Panc1 (cell line): ENCODE results near the gene GPLD1. TPM values are rescaled to one million over a fixed set of nuclear protein-coding genes. Genes with fewer than 3 reads are reported as not detected.

Source experiments
- ATAC-seq: fragments of 200-7000 bp; cut with Tn5 transposase; 2 replicates; pipeline ENCODE4 v1.9.1; 2020; ENCODE audit warnings: mild to moderate bottlenecking, moderate library complexity
- BruUV-seq: library from RNA; stranded (reverse); fragments of 400-500 nt; replicated peaks from 2 replicates; lab custom pipeline; 2021; lab: Mats Ljungman, UMichigan
- CTCF ChIA-PET: fragments of 300-600 bp; sonication (Branson Sonifier 250); formaldehyde crosslinking; loops from one replicate; lab custom pipeline; 2022; ENCODE audit warnings: antibody characterized with exemption; lab: Charles Lee
- POLR2A ChIA-PET: fragments of 300-600 bp; sonication (Branson Sonifier 250); formaldehyde crosslinking; loops from one replicate; lab custom pipeline; 2022; ENCODE audit warnings: antibody characterized with exemption; lab: Charles Lee
- DNase-seq: peaks from one replicate; pipeline ENCODE4 v3.0.0-alpha.2; 2010; ENCODE audit warnings: low read depth, low spot score
- H3K27ac ChIP-seq: 2 replicates; pipeline ENCODE4 v1.5.1; 2011; ENCODE audit warnings: mild to moderate bottlenecking, low read length, inconsistent platforms
- H3K27me3 ChIP-seq: fragments of 200-500 bp; sonication (Bioruptor generic); 2 replicates; pipeline ENCODE4 v1.6.0; 2014; ENCODE audit warnings: low read length, inconsistent platforms; ENCODE audit not compliant: control insufficient read depth, insufficient read depth
- H3K36me3 ChIP-seq: fragments of 200-500 bp; sonication (Bioruptor generic); 2 replicates; pipeline ENCODE4 v1.5.1; 2014; ENCODE audit warnings: inconsistent platforms, mild to moderate bottlenecking, low read length, moderate library complexity; ENCODE audit not compliant: control insufficient read depth, insufficient read depth
- H3K4me1 ChIP-seq: 2 replicates; pipeline ENCODE4 v1.5.1; 2011; ENCODE audit warnings: inconsistent platforms, mild to moderate bottlenecking, low read length, moderate library complexity; ENCODE audit not compliant: control insufficient read depth, insufficient read depth
- H3K4me3 ChIP-seq, 2 experiments: 2 replicates each; pipeline ENCODE4 v1.5.1; 2011 to 2012; ENCODE audit warnings: low read depth in 2 of 2, low read length in 2 of 2, mild to moderate bottlenecking in 2 of 2, inconsistent platforms in 1 of 2, moderate library complexity in 1 of 2
- H3K9me3 ChIP-seq: fragments of 200-500 bp; sonication (Bioruptor generic); 2 replicates; pipeline ENCODE4 v1.5.1; 2014; ENCODE audit warnings: low read depth, mild to moderate bottlenecking, inconsistent platforms, low read length, moderate library complexity; ENCODE audit not compliant: control insufficient read depth, insufficient read depth
- POLR2AphosphoS5 ChIP-seq: IDR thresholded peaks from 2 replicates; pipeline ENCODE4 v1.6.1; 2012; ENCODE audit warnings: mild to moderate bottlenecking, low read depth, low read length, moderate library complexity
- SIN3A ChIP-seq: IDR thresholded peaks from 2 replicates; pipeline ENCODE4 v1.6.1; 2012; ENCODE audit warnings: low read depth, mild to moderate bottlenecking, low read length, moderate library complexity, borderline replicate concordance; ENCODE audit not compliant: insufficient read depth
- TCF7L2 ChIP-seq: IDR thresholded peaks from 2 replicates; pipeline ENCODE4 v1.6.1; 2011; ENCODE audit warnings: mild to moderate bottlenecking, low read depth, low read length, inconsistent platforms
- in situ Hi-C: cut with HindIII; loops from 2 replicates; pipeline ENCODE4 v1.10.0; 2016; ENCODE audit warnings: low sequenced_read_pairs, low pct_unique_long_range_greater_than_20kb
- intact Hi-C: fragments of 100-400 bp; cut with micrococcal nuclease; formaldehyde crosslinking; loops from one replicate; pipeline ENCODE4 v1.10.0; 2022; ENCODE audit not compliant: unreplicated experiment
- total RNA-seq: library from RNA; stranded (reverse); gene quantifications from one replicate; pipeline ENCODE4 v1.2.1, GENCODE V29; 2021; ENCODE audit not compliant: unreplicated experiment
- TF ChIP-seq, protein P1 (sequence below), 2 experiments: IDR thresholded peaks; 2 replicates each; pipeline ENCODE4 v1.6.1; 2011 to 2012; ENCODE audit warnings: low read depth in 2 of 2, control low read depth in 1 of 2, low read length in 1 of 2, mild to moderate bottlenecking in 1 of 2, moderate library complexity in 1 of 2; ENCODE audit not compliant: insufficient read depth in 1 of 2
- TF ChIP-seq, protein P2 (sequence below): fragments of 450-650 bp; IDR thresholded peaks from 2 replicates; pipeline ENCODE4 v1.5.1; 2017; ENCODE audit warnings: mild to moderate bottlenecking

The GPLD1 gene
- total RNA-seq, 1 experiment from 2014 or later = 0.98 TPM

DNA sequence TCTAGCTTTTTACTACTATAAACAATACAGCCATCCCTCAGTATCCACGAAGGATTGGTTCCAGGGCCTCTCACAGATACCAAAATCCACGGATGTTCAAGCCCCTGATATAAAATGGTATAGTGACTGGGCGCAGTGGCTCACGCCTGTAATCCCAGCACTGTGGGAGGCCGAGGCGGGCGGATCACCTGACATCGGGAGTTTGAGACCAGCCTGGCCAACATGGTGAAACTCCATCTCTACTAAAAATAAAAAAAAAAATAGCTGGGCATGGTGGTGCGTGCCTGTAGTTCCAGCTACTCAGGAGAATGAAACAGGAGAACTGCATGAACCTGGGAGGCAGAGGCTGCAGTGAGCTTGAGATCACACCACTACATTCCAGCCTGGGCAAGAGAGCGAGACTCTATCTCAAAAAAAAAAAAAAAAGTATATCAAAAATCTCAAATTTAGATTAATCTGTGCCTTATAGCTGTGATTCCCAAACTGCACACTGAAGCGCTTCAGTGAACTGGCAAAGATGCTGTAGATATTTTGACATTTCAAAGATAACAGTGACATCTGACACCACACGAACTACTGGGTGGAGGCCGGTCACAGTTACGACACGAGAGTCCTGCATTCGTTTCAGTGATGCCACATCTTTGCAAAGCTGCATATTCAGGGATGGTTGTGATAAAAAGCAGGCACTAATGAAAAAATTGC is 48.3 kb downstream of the GPLD1 start:
- DNase-seq (no peak), ATAC-seq (no peak)
- POLR2A ChIA-PET = no interaction called here
- Histone ChIP-seq H3K27ac (no peak overlapping the region), H3K36me3 (no peaks in the 10 kb centered on the region), H3K9me3 (no peaks in the 10 kb centered on the region), H3K27me3 (no peaks in the 10 kb centered on the region), H3K4me1 (no peaks in the 10 kb centered on the region), H3K4me3 (no peak overlapping the region)
- in situ Hi-C loops = no loop called here
- no peak for TF ChIP-seq SIN3A
- no peak for TF ChIP-seq TCF7L2
- TF ChIP-seq POLR2AphosphoS5 = no peak
- TF ChIP-seq, protein P1, sequence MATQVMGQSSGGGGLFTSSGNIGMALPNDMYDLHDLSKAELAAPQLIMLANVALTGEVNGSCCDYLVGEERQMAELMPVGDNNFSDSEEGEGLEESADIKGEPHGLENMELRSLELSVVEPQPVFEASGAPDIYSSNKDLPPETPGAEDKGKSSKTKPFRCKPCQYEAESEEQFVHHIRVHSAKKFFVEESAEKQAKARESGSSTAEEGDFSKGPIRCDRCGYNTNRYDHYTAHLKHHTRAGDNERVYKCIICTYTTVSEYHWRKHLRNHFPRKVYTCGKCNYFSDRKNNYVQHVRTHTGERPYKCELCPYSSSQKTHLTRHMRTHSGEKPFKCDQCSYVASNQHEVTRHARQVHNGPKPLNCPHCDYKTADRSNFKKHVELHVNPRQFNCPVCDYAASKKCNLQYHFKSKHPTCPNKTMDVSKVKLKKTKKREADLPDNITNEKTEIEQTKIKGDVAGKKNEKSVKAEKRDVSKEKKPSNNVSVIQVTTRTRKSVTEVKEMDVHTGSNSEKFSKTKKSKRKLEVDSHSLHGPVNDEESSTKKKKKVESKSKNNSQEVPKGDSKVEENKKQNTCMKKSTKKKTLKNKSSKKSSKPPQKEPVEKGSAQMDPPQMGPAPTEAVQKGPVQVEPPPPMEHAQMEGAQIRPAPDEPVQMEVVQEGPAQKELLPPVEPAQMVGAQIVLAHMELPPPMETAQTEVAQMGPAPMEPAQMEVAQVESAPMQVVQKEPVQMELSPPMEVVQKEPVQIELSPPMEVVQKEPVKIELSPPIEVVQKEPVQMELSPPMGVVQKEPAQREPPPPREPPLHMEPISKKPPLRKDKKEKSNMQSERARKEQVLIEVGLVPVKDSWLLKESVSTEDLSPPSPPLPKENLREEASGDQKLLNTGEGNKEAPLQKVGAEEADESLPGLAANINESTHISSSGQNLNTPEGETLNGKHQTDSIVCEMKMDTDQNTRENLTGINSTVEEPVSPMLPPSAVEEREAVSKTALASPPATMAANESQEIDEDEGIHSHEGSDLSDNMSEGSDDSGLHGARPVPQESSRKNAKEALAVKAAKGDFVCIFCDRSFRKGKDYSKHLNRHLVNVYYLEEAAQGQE (IDR thresholded peaks at IDR 0.05; ENCODE audit: insufficient read depth in 1 of 2, low read depth in 2 of 2, low read length in 1 of 2) = no peak
- TF ChIP-seq, protein P2, sequence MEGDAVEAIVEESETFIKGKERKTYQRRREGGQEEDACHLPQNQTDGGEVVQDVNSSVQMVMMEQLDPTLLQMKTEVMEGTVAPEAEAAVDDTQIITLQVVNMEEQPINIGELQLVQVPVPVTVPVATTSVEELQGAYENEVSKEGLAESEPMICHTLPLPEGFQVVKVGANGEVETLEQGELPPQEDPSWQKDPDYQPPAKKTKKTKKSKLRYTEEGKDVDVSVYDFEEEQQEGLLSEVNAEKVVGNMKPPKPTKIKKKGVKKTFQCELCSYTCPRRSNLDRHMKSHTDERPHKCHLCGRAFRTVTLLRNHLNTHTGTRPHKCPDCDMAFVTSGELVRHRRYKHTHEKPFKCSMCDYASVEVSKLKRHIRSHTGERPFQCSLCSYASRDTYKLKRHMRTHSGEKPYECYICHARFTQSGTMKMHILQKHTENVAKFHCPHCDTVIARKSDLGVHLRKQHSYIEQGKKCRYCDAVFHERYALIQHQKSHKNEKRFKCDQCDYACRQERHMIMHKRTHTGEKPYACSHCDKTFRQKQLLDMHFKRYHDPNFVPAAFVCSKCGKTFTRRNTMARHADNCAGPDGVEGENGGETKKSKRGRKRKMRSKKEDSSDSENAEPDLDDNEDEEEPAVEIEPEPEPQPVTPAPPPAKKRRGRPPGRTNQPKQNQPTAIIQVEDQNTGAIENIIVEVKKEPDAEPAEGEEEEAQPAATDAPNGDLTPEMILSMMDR = no peak
- intact Hi-C loops = no loop called here
- no TSS peak for BruUV-seq
- CTCF ChIA-PET = no interaction called here

GRCh38 chr6:24439858-24440539 is 49.4 kb downstream of the GPLD1 start:
- ChIA-PET CTCF (no interaction called here), POLR2A (no interaction called here)
- H3K27ac ChIP-seq = no peak overlapping the region
- H3K27me3 ChIP-seq = no peaks in the 10 kb centered on the region
- H3K9me3 ChIP-seq = no peaks in the 10 kb centered on the region
- in situ Hi-C loops = no loop called here
- ATAC-seq (no peak), DNase-seq (no peak)
- H3K4me1 ChIP-seq = no peaks in the 10 kb centered on the region
- intact Hi-C loops = no loop called here
- H3K36me3 ChIP-seq = no peaks in the 10 kb centered on the region
- no TSS peak for BruUV-seq
- no peak overlapping the region for H3K4me3 ChIP-seq
- no peak for TF ChIP-seq TCF7L2
- TF ChIP-seq, protein P2 = no peak
- TF ChIP-seq, protein P1 (IDR thresholded peaks at IDR 0.05; ENCODE audit: insufficient read depth in 1 of 2, low read depth in 2 of 2, low read length in 1 of 2) = no peak
- no peak for TF ChIP-seq SIN3A
- no peak for TF ChIP-seq POLR2AphosphoS5
